Neuron (in vitro differentiated cells): Measurements from ENCODE around the gene RARRES1.

Experiments used
- H2AFZ ChIP-seq: one replicate; pipeline ENCODE4 v1.6.1; 2013; ENCODE audit warnings: low read depth, mild to moderate bottlenecking, inconsistent platforms, low read length, moderate library complexity
- H3K27me3 ChIP-seq: one replicate; pipeline ENCODE4 v1.6.1; 2013; ENCODE audit warnings: low read length; ENCODE audit not compliant: insufficient read depth
- H3K36me3 ChIP-seq: one replicate; pipeline ENCODE4 v1.6.1; 2013; ENCODE audit warnings: low read length; ENCODE audit not compliant: insufficient read depth
- H3K4me1 ChIP-seq: one replicate; pipeline ENCODE4 v1.6.1; 2013; ENCODE audit warnings: low read length; ENCODE audit not compliant: insufficient read depth
- H3K4me3 ChIP-seq: 2 replicates; pipeline ENCODE4 v1.5.1; 2013; ENCODE audit warnings: mild to moderate bottlenecking, low read length, moderate library complexity
- H3K9me3 ChIP-seq: one replicate; pipeline ENCODE4 v1.6.1; 2013; ENCODE audit warnings: low read length

Gene RARRES1

GRCh38 chr3:158651192-158651591 is 81.1 kb downstream of the RARRES1 start:
- peaks cover 65% of the 10 kb centered on the region for H3K36me3 ChIP-seq
- H3K4me3 ChIP-seq, result no peak overlapping the region
- H3K9me3 ChIP-seq, result no peaks in the 10 kb centered on the region
- no peaks in the 10 kb centered on the region for H3K4me1 ChIP-seq
- no peak overlapping the region for H2AFZ ChIP-seq
- no peaks in the 10 kb centered on the region for H3K27me3 ChIP-seq

DNA sequence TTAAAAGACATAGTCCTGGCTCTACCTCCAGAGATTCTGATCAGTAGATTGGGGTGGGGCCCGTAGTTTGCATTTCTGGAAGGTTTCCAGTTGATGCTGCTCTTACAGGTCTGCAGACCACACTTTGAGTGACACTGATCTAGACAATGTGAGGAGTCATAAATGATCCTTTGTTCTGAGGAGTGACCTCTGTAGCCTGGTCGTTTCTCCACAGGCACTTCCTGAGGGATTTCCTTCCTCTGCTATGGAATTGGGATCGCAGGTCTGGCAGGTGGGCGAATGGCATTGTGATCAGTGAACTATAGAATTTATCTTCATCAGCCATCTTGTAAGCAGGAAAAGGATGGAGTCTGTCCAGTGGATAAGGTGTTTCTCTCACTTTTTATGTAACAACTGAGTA is 82.5 kb downstream of the RARRES1 start:
- peaks cover 10% of the 10 kb centered on the region for H3K4me1 ChIP-seq
- peaks cover 57% of the 10 kb centered on the region for H3K36me3 ChIP-seq

More for the DNA sequence above, 82.5 kb downstream of the RARRES1 start:
- H3K9me3 ChIP-seq, result no peaks in the 10 kb centered on the region
- no peak overlapping the region for H3K4me3 ChIP-seq
- no peaks in the 10 kb centered on the region for H3K27me3 ChIP-seq
- H2AFZ ChIP-seq, result no peak overlapping the region
